ENCODE measurements around the gene CLCN6. TPM values are rescaled to one million over a fixed set of nuclear protein-coding genes. Genes with fewer than 3 reads are reported as not detected.

The CLCN6 gene
- total RNA-seq, 1 experiment from 2014 or later, result 48.1 TPM

GRCh38 chr1:11781297-11781696 lies 24.7 kb upstream of the CLCN6 start:
- no peaks in the 10 kb centered on the region for H3K27me3 ChIP-seq (replicated peaks; ENCODE audit: insufficient read depth, low read depth, low read length, poor library complexity)
- no TSS peak for BruUV-seq (replicated peaks)
- no peak for DNase-seq (ENCODE audit: low spot score)
- ChIA-PET POLR2A (ENCODE audit: low non-redundant PET) (no interaction called here), CTCF (no interaction called here)
- H3K4me1 ChIP-seq (ENCODE audit: insufficient read depth, low read length, poor library complexity, severe bottlenecking), result no peaks in the 10 kb centered on the region
- no peaks in the 10 kb centered on the region for H3K36me3 ChIP-seq (ENCODE audit: insufficient read depth, low read length, poor library complexity, severe bottlenecking)
- H3K27ac ChIP-seq (ENCODE audit: low read depth, low read length, poor library complexity, severe bottlenecking), result no peak overlapping the region
- TF ChIP-seq EZH2 (IDR thresholded peaks at IDR 0.05; ENCODE audit: borderline replicate concordance, low read depth, low read length, poor library complexity, severe bottlenecking) (no peak), CTCF (conservative IDR thresholded peaks at IDR 0.05; ENCODE audit: low read depth, low read length) (no peak)
- H3K9me3 ChIP-seq (ENCODE audit: low read depth, low read length, poor library complexity, severe bottlenecking), result no peaks in the 10 kb centered on the region
- intact Hi-C loops (cut with micrococcal nuclease; ENCODE audit: unreplicated experiment), result no loop called here
- H3K4me3 ChIP-seq (ENCODE audit: low read depth, low read length, poor library complexity, severe bottlenecking), result no peak overlapping the region

DNA sequence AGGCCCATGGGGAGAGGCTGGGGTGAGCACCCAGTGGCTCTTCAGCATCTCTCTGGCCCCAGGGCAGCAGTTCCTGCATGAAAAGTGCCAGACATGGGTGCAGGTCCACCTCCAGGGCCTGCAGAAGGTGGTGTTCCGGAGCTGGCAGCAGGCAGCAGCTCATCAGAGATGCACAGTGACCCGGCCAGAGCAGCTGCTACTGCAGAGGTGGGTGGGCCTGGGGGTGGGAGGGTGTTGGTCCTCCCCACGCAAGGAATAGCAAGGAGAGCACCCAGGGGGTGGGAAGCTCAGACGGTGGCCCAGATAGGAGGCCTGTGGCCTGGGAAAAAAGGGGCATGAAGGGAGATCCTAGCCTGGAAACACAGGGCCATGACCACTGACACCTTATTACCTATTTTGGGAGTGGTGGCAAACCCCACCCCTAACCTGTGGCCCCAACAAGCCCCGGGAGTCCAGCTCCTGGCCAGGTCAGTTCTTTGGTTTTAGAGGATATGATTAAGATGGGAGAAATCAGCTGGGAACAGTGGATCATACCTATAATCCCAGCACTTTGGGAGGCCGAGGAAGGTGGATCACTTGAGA lies 23.8 kb upstream of the CLCN6 start:
- H3K27me3 ChIP-seq (replicated peaks; ENCODE audit: insufficient read depth, low read depth, low read length, poor library complexity), result no peaks in the 10 kb centered on the region
- no peaks in the 10 kb centered on the region for H3K4me1 ChIP-seq (ENCODE audit: insufficient read depth, low read length, poor library complexity, severe bottlenecking)
- CTCF ChIA-PET, result interaction anchor here (0.7 kb wide), 1 partner anchor 15 kb away, joined by 6 read pairs; no protein-coding TSS in a partner anchor
- H3K36me3 ChIP-seq (ENCODE audit: insufficient read depth, low read length, poor library complexity, severe bottlenecking), result no peaks in the 10 kb centered on the region
- H3K4me3 ChIP-seq (ENCODE audit: low read depth, low read length, poor library complexity, severe bottlenecking), result no peak overlapping the region
- no peak for DNase-seq (ENCODE audit: low spot score)
- H3K9me3 ChIP-seq (ENCODE audit: low read depth, low read length, poor library complexity, severe bottlenecking), result no peaks in the 10 kb centered on the region
- BruUV-seq (replicated peaks), result no TSS peak
- TF ChIP-seq EZH2 (IDR thresholded peaks at IDR 0.05; ENCODE audit: borderline replicate concordance, low read depth, low read length, poor library complexity, severe bottlenecking) (no peak), CTCF (conservative IDR thresholded peaks at IDR 0.05; ENCODE audit: low read depth, low read length) (no peak)
- no peak overlapping the region for H3K27ac ChIP-seq (ENCODE audit: low read depth, low read length, poor library complexity, severe bottlenecking)
- POLR2A ChIA-PET (ENCODE audit: low non-redundant PET), result no interaction called here
- intact Hi-C loops (cut with micrococcal nuclease; ENCODE audit: unreplicated experiment), result no loop called here

DNA sequence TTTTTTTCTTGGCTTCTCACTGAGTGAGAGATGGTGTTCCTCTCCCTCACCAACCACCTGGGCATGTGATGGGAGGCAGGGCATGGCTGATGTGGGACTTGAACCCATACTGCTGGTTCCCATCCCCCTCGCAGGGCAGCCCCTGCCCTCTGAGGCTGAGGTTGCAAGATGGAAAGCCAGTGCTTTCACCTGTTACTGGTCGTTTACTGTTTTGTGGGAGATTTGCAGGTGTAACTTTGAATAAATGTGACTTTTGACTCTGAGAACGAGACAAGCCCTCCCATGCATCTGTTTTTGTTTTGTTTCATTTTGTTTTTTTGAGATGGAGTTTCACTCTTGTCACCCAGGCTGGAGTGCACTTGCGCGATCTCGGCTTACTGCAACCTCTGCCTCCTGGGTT lies 22.4 kb upstream of the CLCN6 start:
- CTCF ChIA-PET, result no interaction called here
- no TSS peak for BruUV-seq (replicated peaks)
- Histone ChIP-seq H3K27ac (ENCODE audit: low read depth, low read length, poor library complexity, severe bottlenecking) (no peak overlapping the region), H3K4me1 (ENCODE audit: insufficient read depth, low read length, poor library complexity, severe bottlenecking) (no peaks in the 10 kb centered on the region), H3K4me3 (ENCODE audit: low read depth, low read length, poor library complexity, severe bottlenecking) (no peak overlapping the region), H3K36me3 (ENCODE audit: insufficient read depth, low read length, poor library complexity, severe bottlenecking) (no peaks in the 10 kb centered on the region), H3K27me3 (replicated peaks; ENCODE audit: insufficient read depth, low read depth, low read length, poor library complexity) (no peaks in the 10 kb centered on the region), H3K9me3 (ENCODE audit: low read depth, low read length, poor library complexity, severe bottlenecking) (no peaks in the 10 kb centered on the region)
- POLR2A ChIA-PET (ENCODE audit: low non-redundant PET), result no interaction called here
- no peak for DNase-seq (ENCODE audit: low spot score)
- intact Hi-C loops (cut with micrococcal nuclease; ENCODE audit: unreplicated experiment), result no loop called here
- TF ChIP-seq EZH2 (IDR thresholded peaks at IDR 0.05; ENCODE audit: borderline replicate concordance, low read depth, low read length, poor library complexity, severe bottlenecking) (no peak), CTCF (conservative IDR thresholded peaks at IDR 0.05; ENCODE audit: low read depth, low read length) (no peak)

All from A673 (cell line).